WTC11 (cell line): ENCODE data around the gene SNRNP200. TPM values are rescaled to one million over a fixed set of nuclear protein-coding genes. Genes with fewer than 3 reads are reported as not detected.

Experiments
- ARID4B ChIP-seq: sonication (generic); formaldehyde crosslinking; IDR thresholded peaks from 2 replicates; pipeline ENCODE4 v1.8.0; 2023; ENCODE audit warnings: missing genetic modification reagents, mild to moderate bottlenecking, borderline replicate concordance
- CREB1 ChIP-seq: sonication (generic); formaldehyde crosslinking; IDR thresholded peaks from 2 replicates; pipeline ENCODE4 v1.8.0; 2023; ENCODE audit warnings: mild to moderate bottlenecking, missing genetic modification reagents
- CREM ChIP-seq: sonication (generic); formaldehyde crosslinking; IDR thresholded peaks from 2 replicates; pipeline ENCODE4 v1.8.1; 2022; ENCODE audit warnings: mild to moderate bottlenecking, missing genetic modification reagents, moderate library complexity
- ELF4 ChIP-seq: sonication (generic); formaldehyde crosslinking; IDR thresholded peaks from 2 replicates; pipeline ENCODE4 v1.8.1; 2022; ENCODE audit warnings: low read depth, mild to moderate bottlenecking, moderate library complexity, missing genetic modification reagents
- FOXP1 ChIP-seq: sonication (generic); formaldehyde crosslinking; IDR thresholded peaks from 2 replicates; pipeline ENCODE4 v1.8.0; 2022; ENCODE audit warnings: missing genetic modification reagents, mild to moderate bottlenecking, moderate library complexity, borderline replicate concordance
- HMGA2 ChIP-seq: fragments of 250-450 bp; sonication (Bioruptor Pico); IDR thresholded peaks from 2 replicates; pipeline ENCODE4 v1.4.0; 2021; ENCODE audit warnings: mild to moderate bottlenecking, moderate library complexity
- IRF2 ChIP-seq: sonication (generic); formaldehyde crosslinking; IDR thresholded peaks from 2 replicates; pipeline ENCODE4 v1.8.0; 2022; ENCODE audit warnings: low read depth, missing genetic modification reagents, borderline replicate concordance
- JUN ChIP-seq: sonication (generic); formaldehyde crosslinking; IDR thresholded peaks from 2 replicates; pipeline ENCODE4 v1.8.0; 2023; ENCODE audit warnings: mild to moderate bottlenecking, missing genetic modification reagents
- KAT7 ChIP-seq: sonication (generic); formaldehyde crosslinking; IDR thresholded peaks from 2 replicates; pipeline ENCODE4 v1.8.1; 2023; ENCODE audit warnings: missing genetic modification reagents, mild to moderate bottlenecking, borderline replicate concordance
- RELA ChIP-seq: sonication (generic); formaldehyde crosslinking; IDR thresholded peaks from 2 replicates; pipeline ENCODE4 v1.8.1; 2022; ENCODE audit warnings: missing genetic modification reagents, mild to moderate bottlenecking, borderline replicate concordance
- SP1 ChIP-seq: sonication (generic); formaldehyde crosslinking; conservative IDR thresholded peaks from 2 replicates; pipeline ENCODE4 v1.8.1; 2022; ENCODE audit warnings: missing genetic modification reagents
- TEAD4 ChIP-seq: sonication (generic); formaldehyde crosslinking; IDR thresholded peaks from 2 replicates; pipeline ENCODE4 v1.8.0; 2022; ENCODE audit warnings: mild to moderate bottlenecking, missing genetic modification reagents
- ZNF219 ChIP-seq: sonication (generic); formaldehyde crosslinking; IDR thresholded peaks from 2 replicates; pipeline ENCODE4 v1.8.0; 2023; ENCODE audit warnings: missing genetic modification reagents, mild to moderate bottlenecking, borderline replicate concordance
- ZNF232 ChIP-seq: sonication (generic); formaldehyde crosslinking; IDR thresholded peaks from 2 replicates; pipeline ENCODE4 v1.8.0; 2022; ENCODE audit warnings: mild to moderate bottlenecking, missing genetic modification reagents
- total RNA-seq: library from RNA; stranded (reverse); gene quantifications from 3 replicates; pipeline ENCODE4 v1.2.3, GENCODE V29; 2021
- TF ChIP-seq, protein P1 (sequence below): sonication (generic); formaldehyde crosslinking; IDR thresholded peaks from 2 replicates; pipeline ENCODE4 v1.8.1; 2022; ENCODE audit warnings: mild to moderate bottlenecking, missing genetic modification reagents, moderate library complexity, borderline replicate concordance
- TF ChIP-seq, protein P2 (sequence below): fragments of 250-450 bp; sonication (Bioruptor Pico); conservative IDR thresholded peaks from 2 replicates; pipeline ENCODE4 v1.9.0; 2021; ENCODE audit warnings: mild to moderate bottlenecking
- TF ChIP-seq, protein P3 (sequence below): sonication (generic); formaldehyde crosslinking; IDR thresholded peaks from 2 replicates; pipeline ENCODE4 v1.8.0; 2022; ENCODE audit warnings: mild to moderate bottlenecking, missing genetic modification reagents
- TF ChIP-seq, protein P4 (sequence below): sonication (generic); formaldehyde crosslinking; IDR thresholded peaks from 2 replicates; pipeline ENCODE4 v1.8.1; 2023; ENCODE audit warnings: mild to moderate bottlenecking, missing genetic modification reagents, borderline replicate concordance

SNRNP200 gene
- total RNA-seq, 1 experiment from 2014 or later = 226 TPM

- TF ChIP-seq SP1 (CRISPR knock-in tag) (peak; percentile 98), ELF4 (CRISPR knock-in tag) (no peak), JUN (CRISPR knock-in tag) (peak; percentile 78), IRF2 (CRISPR knock-in tag) (no peak), CREM (CRISPR knock-in tag) (peak; percentile 94), CREB1 (no peak), HMGA2 (CRISPR knock-in tag) (no peak; the same call in 1 of the 2 replicates), ARID4B (peak; percentile 91), TEAD4 (CRISPR knock-in tag) (peak; percentile 51; the same call in 1 of the 2 replicates), KAT7 (0 out of 2 replicates have a peak, but pooled peaks have one; percentile 16), FOXP1 (CRISPR knock-in tag) (0 out of 2 replicates have a peak, but pooled peaks have one; percentile 27), ZNF219 (CRISPR knock-in tag) (peak; percentile 90; the same call in 1 of the 2 replicates), RELA (CRISPR knock-in tag) (no peak; the same call in 1 of the 2 replicates), ZNF232 (CRISPR knock-in tag) (0 out of 2 replicates have a peak, but pooled peaks have one; percentile 49)
- TF ChIP-seq, protein P1, sequence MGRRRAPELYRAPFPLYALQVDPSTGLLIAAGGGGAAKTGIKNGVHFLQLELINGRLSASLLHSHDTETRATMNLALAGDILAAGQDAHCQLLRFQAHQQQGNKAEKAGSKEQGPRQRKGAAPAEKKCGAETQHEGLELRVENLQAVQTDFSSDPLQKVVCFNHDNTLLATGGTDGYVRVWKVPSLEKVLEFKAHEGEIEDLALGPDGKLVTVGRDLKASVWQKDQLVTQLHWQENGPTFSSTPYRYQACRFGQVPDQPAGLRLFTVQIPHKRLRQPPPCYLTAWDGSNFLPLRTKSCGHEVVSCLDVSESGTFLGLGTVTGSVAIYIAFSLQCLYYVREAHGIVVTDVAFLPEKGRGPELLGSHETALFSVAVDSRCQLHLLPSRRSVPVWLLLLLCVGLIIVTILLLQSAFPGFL (CRISPR knock-in tag) = 0 out of 2 replicates have a peak, but pooled peaks have one; percentile 68
- TF ChIP-seq, protein P2, sequence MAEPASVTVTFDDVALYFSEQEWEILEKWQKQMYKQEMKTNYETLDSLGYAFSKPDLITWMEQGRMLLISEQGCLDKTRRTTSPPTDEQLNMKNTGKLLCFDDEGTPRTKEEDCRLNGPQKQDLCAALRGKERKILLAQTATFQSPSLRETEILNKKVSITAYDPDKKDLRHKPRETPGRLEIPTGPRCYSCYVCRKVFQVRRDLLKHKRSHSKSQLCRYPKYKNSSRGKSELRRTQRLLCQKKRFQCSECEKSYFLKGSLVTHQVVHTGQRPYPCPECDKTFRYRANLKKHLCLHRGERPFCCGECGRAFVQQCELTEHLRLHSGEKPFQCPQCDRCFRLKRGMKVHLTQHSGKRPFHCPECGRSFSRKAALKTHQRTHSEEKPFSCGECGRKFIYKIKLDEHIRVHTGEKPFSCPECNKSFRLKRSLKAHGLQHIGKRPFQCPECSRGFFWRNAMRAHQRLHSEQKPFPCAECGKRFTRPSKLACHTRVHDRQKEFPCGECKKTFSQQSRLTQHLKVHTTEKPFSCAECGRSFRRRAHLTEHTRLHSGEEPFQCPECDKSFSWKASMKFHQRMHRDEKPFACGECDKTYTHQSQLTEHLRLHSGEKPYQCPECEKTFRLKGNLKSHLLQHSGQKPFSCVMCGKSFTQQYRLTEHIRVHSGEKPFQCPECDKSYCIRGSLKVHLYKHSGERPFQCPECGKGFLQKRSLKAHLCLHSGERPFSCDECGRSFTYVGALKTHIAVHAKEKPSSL (CRISPR knock-in tag) = no peak
- TF ChIP-seq, protein P3, sequence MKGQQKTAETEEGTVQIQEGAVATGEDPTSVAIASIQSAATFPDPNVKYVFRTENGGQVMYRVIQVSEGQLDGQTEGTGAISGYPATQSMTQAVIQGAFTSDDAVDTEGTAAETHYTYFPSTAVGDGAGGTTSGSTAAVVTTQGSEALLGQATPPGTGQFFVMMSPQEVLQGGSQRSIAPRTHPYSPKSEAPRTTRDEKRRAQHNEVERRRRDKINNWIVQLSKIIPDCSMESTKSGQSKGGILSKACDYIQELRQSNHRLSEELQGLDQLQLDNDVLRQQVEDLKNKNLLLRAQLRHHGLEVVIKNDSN (CRISPR knock-in tag) = peak; percentile 33; the same call in 1 of the 2 replicates
- TF ChIP-seq, protein P4, sequence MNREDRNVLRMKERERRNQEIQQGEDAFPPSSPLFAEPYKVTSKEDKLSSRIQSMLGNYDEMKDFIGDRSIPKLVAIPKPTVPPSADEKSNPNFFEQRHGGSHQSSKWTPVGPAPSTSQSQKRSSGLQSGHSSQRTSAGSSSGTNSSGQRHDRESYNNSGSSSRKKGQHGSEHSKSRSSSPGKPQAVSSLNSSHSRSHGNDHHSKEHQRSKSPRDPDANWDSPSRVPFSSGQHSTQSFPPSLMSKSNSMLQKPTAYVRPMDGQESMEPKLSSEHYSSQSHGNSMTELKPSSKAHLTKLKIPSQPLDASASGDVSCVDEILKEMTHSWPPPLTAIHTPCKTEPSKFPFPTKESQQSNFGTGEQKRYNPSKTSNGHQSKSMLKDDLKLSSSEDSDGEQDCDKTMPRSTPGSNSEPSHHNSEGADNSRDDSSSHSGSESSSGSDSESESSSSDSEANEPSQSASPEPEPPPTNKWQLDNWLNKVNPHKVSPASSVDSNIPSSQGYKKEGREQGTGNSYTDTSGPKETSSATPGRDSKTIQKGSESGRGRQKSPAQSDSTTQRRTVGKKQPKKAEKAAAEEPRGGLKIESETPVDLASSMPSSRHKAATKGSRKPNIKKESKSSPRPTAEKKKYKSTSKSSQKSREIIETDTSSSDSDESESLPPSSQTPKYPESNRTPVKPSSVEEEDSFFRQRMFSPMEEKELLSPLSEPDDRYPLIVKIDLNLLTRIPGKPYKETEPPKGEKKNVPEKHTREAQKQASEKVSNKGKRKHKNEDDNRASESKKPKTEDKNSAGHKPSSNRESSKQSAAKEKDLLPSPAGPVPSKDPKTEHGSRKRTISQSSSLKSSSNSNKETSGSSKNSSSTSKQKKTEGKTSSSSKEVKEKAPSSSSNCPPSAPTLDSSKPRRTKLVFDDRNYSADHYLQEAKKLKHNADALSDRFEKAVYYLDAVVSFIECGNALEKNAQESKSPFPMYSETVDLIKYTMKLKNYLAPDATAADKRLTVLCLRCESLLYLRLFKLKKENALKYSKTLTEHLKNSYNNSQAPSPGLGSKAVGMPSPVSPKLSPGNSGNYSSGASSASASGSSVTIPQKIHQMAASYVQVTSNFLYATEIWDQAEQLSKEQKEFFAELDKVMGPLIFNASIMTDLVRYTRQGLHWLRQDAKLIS (CRISPR knock-in tag) = no peak
These were observed 39.3 kb downstream of the SNRNP200 start, which contains the start of the genes CIAO1 and TMEM127 (continued) for GRCh38 chr2:96265840-96266679.
